GM21360 (cell line): Measurements from ENCODE around the gene SEPTIN12.
"Not testable (repeated sequence)": the region's sequence is repeated elsewhere in the genome, so short reads cannot be mapped to it uniquely, and the experiment has no call there.

Experiments used
- ATAC-seq: cut with Tn5 transposase; IDR thresholded peaks from one replicate; pipeline ENCODE4 v1.9.1; 2021; ENCODE audit warnings: mild to moderate bottlenecking, moderate library complexity; ENCODE audit not compliant: unreplicated experiment

The SEPTIN12 gene

DNA sequence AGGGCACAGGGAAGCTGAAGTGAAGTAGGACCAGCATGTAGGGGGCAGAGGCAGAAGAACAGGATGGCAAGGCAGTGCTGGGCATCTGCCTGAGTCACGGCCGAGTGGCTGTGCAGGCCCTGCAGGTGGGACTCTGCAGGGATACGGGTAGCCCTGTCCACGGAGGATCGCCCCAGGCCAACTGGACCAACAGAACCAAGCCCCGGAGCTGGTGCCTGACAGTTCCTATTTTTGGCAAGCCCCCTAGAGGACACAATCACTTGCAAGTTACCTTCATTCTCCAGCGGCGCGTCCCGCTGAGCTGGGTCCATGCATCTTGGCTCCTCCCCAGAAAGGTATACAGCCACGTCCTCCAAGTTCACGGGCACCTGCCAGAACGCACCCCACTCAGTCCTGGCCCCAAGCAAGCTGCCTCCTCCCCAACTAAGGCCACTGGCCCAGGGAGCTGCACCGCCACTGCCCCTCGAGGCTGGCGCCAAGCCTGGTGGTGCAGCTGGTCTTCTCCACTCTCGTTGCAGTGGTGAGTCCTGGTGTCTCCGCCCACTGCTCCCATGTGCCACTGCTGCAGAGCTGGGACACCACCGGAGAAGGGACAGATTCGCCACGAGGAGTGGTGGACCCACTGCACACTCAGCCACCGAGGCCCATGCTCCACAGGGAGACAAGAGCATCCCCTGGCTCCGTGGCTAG lies 27.8 kb downstream of the SEPTIN12 start:
- no peak for ATAC-seq

- no peak for ATAC-seq
Observed at GRCh38 chr16:4755687-4756086, 32.5 kb downstream of the SEPTIN12 start.

DNA sequence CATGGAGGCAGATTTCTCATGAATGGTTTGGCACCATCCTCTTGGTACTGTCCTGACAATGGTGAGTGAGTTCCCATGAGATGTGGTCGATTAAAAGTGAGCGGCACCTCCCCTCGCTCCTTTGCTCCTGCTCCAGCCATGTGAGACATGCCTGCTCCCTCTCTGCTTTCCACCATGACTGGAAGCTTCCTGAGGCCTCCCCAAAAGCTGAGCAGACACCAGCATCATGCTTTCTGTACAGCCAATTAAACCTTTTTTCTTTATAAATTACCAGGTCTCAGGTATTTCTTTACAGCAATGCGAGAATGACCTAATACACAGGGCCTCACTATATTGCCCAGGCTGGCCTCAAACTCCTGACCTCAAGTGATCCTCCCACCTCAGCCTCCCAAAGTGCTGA lies 33.3 kb downstream of the SEPTIN12 start:
- ATAC-seq: no peak

DNA sequence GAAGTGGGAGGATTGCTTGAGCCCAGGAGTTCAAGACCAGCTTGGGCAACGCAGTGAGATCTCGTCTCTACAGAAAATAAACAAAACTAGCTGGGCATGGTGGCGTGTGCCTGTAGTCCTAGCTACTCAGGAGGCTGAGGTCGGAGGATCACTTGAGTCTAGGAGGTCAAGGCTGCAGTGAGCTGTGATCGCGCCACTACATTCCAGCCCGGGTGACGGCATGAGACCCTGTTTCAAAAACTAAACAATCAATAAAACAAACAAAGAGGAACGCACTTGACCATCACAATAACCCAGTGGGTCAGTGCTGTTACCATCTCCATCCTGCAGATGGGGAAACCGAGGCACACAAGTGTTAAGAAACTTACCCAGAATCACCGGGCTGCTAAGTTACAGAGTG lies 34.9 kb downstream of the SEPTIN12 start:
- ATAC-seq: no peak

DNA sequence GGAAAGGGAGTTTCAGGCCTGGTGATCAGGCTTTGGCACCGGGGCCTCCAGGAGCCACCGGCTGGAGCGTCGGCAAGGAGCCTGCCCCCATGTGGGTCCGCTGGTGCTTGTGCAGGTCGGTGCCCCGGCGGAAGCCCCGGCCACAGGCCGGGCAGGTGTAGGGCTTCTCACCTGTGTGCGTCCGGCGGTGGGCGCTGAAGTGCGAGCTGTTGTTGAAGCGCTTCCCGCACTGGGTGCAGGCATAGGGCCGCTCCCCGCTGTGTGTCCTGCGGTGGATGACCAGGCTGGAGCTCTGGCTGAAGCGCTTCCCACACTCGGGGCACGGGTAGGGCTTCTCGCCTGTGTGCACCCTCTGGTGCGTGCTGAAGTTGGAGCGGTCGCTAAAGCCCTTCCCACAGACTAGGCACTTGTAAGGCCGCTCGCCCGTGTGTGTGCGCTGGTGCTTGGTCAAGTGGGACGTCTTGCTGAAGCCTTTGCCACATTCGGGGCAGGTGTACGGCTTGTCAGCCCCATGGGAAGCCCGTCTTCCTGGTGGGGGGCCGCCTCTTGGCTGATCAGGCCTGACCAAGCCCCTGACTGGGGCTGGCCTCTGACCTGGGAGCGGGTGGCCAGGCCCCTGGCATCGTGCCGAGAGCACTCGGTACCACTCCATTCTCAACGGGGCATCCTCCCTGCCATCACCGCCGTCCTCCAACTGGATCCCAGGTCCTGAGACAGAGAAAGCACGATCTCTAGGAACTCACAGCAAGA lies 35.6 kb downstream of the SEPTIN12 start:
- no peak for ATAC-seq

GRCh38 chr16:4750896-4751295 lies 37.2 kb downstream of the SEPTIN12 start:
- no peak for ATAC-seq

- ATAC-seq: no peak
Observed at GRCh38 chr16:4749700-4750257, 38.4 kb downstream of the SEPTIN12 start.

GRCh38 chr16:4748682-4749411 lies 39.3 kb downstream of the SEPTIN12 start:
- no peak for ATAC-seq

DNA sequence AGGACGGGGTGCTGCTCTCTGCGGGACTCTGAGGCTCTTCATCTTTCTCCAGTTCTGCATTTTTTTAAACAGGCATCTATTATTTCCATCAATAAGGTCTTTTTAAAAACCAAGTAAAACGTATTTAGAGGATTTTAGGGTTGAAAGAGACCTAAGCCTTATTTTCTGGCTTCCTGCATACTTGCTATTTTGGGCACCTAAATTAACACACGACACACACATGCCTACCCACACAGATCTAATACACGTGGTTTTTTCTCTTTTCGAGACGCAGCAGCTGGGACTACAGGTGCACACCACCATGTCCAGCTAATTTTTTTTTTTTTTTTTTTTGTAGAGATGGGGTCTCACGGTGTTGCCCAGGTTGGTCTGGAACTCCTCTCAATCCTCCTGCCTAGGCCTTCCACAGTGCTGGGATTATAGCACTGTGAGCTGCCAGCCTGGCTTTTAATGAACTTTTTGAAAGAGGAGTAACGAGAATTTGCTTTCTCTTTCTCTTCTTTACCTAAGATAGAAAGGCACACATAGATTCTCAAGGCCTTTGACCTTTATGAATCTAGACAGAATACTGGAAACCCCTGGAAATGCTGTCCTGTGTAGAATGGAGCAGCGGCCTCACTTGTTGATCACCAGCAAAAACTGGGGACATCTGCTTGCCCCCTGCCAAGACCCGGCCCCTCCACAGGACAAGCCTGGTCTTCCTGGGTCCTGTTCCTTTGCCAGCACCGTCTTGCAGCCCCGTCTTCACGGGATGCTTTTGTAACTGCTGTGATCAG lies 40.1 kb downstream of the SEPTIN12 start:
- ATAC-seq: no peak

- ATAC-seq: no peak
Observed at GRCh38 chr16:4746991-4747574, 41.1 kb downstream of the SEPTIN12 start.

DNA sequence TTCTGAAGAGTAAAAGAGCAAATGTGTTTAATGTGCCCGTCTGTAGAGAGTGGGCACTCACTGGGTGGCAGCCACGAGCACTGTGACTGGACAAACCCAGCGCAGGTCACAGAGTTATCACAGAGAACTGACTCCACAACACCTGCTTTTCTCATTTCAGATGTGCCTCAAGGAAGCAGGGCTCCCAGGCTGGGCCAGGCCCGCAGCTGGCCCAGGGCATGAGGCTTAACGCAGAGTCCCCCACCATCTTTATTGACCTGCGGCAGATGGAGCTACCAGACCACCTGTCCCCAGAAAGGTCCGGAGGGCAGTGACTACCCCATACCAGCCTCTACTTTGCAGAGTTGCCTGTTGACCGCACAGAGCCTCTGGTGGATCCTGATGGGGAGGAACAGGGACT lies 41.9 kb downstream of the SEPTIN12 start:
- ATAC-seq: no peak

DNA sequence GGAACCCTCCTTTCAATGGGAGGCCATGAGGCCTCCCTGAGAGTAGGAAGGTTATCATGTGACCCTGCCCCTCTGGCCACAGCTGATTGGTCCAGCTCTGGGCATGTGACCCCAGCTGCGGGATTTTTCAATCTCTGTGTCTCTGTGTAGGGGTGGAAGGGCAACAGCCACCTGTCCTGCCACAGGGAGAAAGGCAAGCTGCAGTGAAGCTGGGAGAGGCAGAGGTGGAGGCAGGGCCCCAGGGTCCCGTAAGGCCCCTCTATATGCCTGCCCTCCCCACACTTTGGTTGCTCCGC lies 42.9 kb downstream of the SEPTIN12 start:
- ATAC-seq: no peak

- no peak for ATAC-seq
Observed at GRCh38 chr16:4744555-4745273, 43.4 kb downstream of the SEPTIN12 start.

DNA sequence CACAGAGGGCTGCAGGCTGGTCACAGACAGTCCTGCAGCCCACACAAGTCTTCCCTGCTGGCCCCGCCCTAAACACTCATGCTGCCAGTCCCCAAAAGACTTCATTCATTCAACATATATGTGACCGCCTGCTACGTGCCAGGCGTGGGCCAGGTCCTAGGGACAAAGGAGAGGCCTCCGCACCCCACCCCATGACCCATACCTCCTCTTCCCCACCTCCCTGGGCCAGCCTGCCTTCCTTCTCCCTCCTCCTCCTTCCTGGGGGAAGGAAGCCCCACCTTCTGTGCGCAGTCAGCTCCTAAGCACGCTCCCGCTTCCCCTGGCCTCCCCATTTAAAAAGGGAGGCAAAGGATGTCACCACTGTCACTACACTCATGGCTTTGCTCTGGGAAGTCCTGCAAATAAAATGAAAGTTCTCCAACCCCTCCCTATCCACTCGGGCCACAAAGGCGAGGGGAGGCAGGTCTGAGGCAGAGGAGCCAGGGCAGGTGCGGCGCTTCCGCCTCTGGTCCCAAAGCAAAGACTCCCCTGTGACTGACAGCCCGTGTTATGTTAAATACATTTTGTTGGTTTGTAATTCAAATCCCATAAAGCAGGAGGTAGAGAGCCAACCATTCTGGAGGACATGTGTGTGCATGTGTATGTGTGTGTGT lies 44.8 kb downstream of the SEPTIN12 start:
- no peak for ATAC-seq

DNA sequence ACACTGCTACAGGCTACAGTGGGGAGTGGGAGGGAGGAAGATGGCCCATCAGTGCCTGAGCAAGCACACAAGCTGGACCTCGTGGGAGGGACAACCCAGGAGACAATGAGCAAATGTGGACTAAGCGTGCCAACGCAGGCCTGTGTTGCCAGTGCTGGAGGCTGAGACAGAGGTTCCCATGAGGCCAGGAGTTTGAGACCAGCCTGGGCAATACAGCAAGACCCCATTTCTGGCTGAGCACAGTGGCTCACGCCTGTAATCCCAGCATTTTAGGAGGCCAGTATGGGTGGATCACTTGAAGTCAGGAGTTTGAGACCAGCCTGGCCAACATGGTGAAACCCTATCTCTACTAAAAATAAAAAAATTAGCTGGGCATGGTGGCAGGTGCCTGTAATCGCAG lies 49.8 kb downstream of the SEPTIN12 start:
- not testable (repeated sequence) for ATAC-seq

GRCh38 chr16:4737545-4737944 lies 50.6 kb downstream of the SEPTIN12 start:
- ATAC-seq: no peak

DNA sequence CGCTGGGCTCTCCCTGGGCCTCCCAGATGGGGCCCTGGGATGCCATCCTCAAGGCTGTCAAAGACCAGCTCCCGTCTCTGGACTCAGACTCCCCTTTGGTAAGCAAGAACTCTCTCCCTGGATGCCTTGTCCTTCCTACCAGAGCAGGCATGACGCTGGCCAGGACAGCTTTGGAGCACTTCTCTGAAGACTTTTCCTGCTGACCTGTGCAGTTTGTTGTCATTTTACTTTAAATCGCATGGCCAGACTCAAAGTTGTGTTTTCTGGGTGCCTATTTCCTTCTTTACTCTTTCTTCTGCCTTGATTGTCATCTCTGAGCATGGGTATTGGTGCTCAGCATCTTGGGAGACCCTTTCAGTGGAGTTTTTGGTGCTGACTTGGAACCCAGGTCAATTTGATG lies 51.6 kb downstream of the SEPTIN12 start:
- no peak for ATAC-seq

GRCh38 chr16:4734730-4735535 lies 53.2 kb downstream of the SEPTIN12 start:
- peak; percentile 54 for ATAC-seq
